Kidney epithelial cell (primary cell): ENCODE measurements around the gene CGRRF1. TPM values are rescaled to one million over a fixed set of nuclear protein-coding genes. Genes with fewer than 3 reads are reported as not detected.

Experiments used
- DNase-seq: peaks from one replicate; pipeline ENCODE4 v3.0.0-alpha.2; 2010; ENCODE audit warnings: low read depth
- H3K27me3 ChIP-seq: 2 replicates; pipeline ENCODE4 v1.6.0; 2011; ENCODE audit warnings: low read length; ENCODE audit not compliant: control insufficient read depth, insufficient read depth
- H3K36me3 ChIP-seq: 2 replicates; pipeline ENCODE4 v1.5.1; 2011; ENCODE audit warnings: low read length; ENCODE audit not compliant: control insufficient read depth, insufficient read depth
- H3K4me3 ChIP-seq: 2 replicates; pipeline ENCODE4 v1.5.1; 2011; ENCODE audit warnings: low read depth, mild to moderate bottlenecking, control low read depth, low read length
- CTCF ChIP-seq: IDR thresholded peaks from 2 replicates; pipeline ENCODE4 v1.5.1; 2011; ENCODE audit warnings: mild to moderate bottlenecking, moderate library complexity, low read length, control low read depth, inconsistent platforms; ENCODE audit not compliant: insufficient read depth, poor library complexity, severe bottlenecking
- total RNA-seq: library from RNA; depleted of rRNA; stranded (reverse); fragments of >200 nt; gene quantifications from 2 replicates; pipeline ENCODE4 v1.2.3, GENCODE V29; 2015

Gene CGRRF1
- total RNA-seq, 1 donor from 2014 or later = 13.4 TPM

DNA sequence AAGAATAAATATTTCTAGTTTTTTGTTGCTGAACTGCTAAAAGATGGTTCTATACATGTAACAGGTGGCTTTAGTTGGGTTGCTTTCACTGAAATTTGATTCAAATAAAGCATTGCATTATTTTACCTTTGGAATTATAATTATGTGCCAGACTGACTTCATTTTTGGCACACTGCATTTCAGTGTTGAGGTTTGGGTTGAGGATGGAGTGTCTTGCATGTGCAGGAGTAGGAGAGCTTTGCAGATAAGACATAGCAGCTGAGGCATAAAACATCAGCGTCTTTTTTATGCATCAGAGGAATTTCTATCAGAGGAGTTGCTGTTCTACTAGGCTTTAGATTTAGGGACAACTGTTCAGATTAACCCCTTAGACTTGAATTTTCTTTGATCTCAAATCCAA is 74.4 kb downstream of the CGRRF1 start:
- Histone ChIP-seq H3K4me3 (no peak overlapping the region), H3K27me3 (no peaks in the 10 kb centered on the region), H3K36me3 (no peaks in the 10 kb centered on the region)
- no peak for DNase-seq
- TF ChIP-seq CTCF = no peak

DNA sequence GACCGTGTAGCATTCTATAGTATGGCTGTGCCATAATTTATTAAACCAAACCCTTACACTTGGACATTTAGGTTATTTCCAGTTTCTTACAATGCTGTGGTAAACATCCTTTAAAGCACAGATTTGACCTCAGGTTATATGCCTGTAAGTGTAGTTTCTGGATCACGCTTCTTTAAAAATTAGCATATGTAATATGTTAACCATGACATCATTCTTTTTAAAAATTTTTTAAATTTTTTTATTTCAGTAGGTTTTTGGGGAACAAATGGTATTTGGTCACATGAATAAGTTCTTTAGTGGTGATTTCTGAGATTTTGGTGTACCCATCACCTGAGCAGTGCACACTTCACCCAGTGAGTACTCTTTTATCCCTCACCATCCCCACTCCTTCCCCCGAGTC is 75.5 kb downstream of the CGRRF1 start:
- Histone ChIP-seq H3K27me3 (no peaks in the 10 kb centered on the region), H3K4me3 (no peak overlapping the region), H3K36me3 (no peaks in the 10 kb centered on the region)
- DNase-seq = no peak
- no peak for TF ChIP-seq CTCF

Other genes starting within 250 kb of the CGRRF1 start
- 7.7 and 13.6 TPM in 2 replicates for gene CDKN3, start 112.9 kb upstream of the CGRRF1 start, total RNA-seq
- gene CNIH1, start 68.5 kb upstream of the CGRRF1 start, total RNA-seq = 105 and 227 TPM in 2 replicates
- gene GMFB, start 20.9 kb upstream of the CGRRF1 start, total RNA-seq = 55.1 and 71.9 TPM in 2 replicates
- gene SAMD4A, start 57.2 kb downstream of the CGRRF1 start, total RNA-seq = 14.5 and 20.5 TPM in 2 replicates